Measurements from ENCODE around the gene PLAAT4. TPM values are rescaled to one million over a fixed set of nuclear protein-coding genes. Genes with fewer than 3 reads are reported as not detected.

The PLAAT4 gene
- total and polyA plus RNA-seq, 2 experiments from 2014 or later = 7.9 to 13.7 TPM

DNA sequence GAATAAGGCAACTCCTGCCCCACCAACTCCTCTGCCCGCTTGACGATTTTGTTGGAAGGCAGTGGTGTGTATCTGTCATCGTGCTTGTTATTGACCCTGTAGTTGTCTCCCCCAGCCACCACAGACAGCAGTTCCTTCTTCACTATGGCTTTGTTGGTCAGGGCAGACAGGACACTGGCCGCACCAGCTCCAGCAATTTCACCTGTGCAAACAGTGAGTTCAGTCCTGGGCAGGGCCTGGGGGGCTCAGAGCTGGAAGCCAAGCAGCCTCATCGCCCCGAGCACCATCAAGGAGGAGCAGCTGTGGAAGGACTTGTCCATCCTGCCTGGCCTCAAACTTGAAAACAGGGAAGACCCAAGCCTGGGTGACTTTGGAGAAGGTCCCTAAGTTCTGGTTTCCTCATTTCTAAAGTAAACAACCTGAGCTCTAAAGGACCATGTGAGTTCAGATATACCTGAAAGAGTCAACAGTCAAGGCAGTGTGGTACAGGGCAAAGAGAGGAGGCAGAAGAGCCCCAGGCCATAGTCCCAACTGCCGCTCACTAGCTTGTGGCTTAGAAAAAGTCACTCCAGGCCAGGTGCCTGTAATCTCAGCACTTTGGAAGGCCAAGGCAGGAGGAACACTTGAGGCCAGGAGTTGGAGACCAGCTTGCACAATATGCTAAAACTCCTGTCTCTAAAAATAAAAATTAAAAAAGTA is 22.0 kb downstream of the PLAAT4 start:
- Histone ChIP-seq H3K4me1 (ENCODE audit: insufficient read depth) (peaks cover 5% of the 10 kb centered on the region), H2AFZ (no peak overlapping the region), H4K20me1 (ENCODE audit: insufficient read depth, poor library complexity, severe bottlenecking) (no peaks in the 10 kb centered on the region), H3K36me3 (replicated peaks; ENCODE audit: insufficient read depth, low read depth) (no peaks in the 10 kb centered on the region), H3K27me3 (no peaks in the 10 kb centered on the region), H3K9me3 (ENCODE audit: low read depth) (no peaks in the 10 kb centered on the region), H3K27ac (peak overlapping the region; percentile 47), H3K4me2 (no peak overlapping the region), H3K9me2 (replicated peaks; ENCODE audit: insufficient read depth) (no peaks in the 10 kb centered on the region), H3K4me3 (no peak overlapping the region), H3K79me2 (no peaks in the 10 kb centered on the region)
- TF ChIP-seq, protein P1, sequence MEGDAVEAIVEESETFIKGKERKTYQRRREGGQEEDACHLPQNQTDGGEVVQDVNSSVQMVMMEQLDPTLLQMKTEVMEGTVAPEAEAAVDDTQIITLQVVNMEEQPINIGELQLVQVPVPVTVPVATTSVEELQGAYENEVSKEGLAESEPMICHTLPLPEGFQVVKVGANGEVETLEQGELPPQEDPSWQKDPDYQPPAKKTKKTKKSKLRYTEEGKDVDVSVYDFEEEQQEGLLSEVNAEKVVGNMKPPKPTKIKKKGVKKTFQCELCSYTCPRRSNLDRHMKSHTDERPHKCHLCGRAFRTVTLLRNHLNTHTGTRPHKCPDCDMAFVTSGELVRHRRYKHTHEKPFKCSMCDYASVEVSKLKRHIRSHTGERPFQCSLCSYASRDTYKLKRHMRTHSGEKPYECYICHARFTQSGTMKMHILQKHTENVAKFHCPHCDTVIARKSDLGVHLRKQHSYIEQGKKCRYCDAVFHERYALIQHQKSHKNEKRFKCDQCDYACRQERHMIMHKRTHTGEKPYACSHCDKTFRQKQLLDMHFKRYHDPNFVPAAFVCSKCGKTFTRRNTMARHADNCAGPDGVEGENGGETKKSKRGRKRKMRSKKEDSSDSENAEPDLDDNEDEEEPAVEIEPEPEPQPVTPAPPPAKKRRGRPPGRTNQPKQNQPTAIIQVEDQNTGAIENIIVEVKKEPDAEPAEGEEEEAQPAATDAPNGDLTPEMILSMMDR (IDR thresholded peaks at IDR 0.05; ENCODE audit: poor library complexity) = no peak
- TF ChIP-seq EZH2phosphoT487 (IDR thresholded peaks at IDR 0.05; ENCODE audit: low read depth, severe bottlenecking, unreplicated experiment) (no peak), EZH2 (IDR thresholded peaks at IDR 0.05; ENCODE audit: borderline replicate concordance) (no peak)
- DNase-seq (ENCODE audit: low spot score) = peak; percentile 34
- WGBS (ENCODE audit: low lambda C conversion rate, missing lambda C conversion rate) = 84% methylated on average over 7 of the region's 7 CpGs

DNA sequence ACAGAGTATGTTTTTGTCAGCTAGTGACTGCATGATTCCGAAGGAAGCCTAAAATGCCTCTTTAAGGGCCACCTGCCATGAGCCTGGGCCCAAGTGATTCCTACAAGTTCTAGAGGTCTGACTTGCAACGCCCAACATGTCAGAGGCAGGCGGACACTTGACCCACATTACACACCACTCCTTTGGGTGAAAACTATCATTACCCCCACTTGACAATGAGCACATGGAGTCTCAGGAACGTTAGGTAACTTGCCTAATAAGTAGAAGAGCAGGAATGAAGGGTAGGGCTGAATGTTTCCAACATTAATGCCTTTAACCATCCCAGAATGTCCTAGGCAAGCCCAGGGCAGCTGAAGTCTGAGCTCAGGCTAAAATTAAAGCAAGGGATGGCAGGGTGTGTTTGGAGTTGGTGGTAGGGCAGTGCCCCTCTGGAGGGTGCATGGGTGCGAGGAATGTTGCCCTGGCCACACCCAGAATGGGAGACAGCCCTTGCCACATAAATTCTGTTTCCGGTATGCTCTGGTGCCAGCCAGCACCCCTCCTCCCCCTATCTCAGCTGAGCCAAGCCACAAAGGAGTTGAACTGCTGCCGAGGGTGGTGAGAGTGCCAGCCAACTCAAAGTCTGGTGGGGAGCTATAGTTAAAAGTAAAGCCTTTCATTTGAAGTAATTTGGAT is 24.0 kb downstream of the PLAAT4 start:
- Histone ChIP-seq H3K4me2 (no peak overlapping the region), H2AFZ (no peak overlapping the region), H3K9me2 (replicated peaks; ENCODE audit: insufficient read depth) (no peaks in the 10 kb centered on the region), H3K9me3 (ENCODE audit: low read depth) (no peaks in the 10 kb centered on the region), H3K4me3 (no peak overlapping the region), H3K36me3 (replicated peaks; ENCODE audit: insufficient read depth, low read depth) (no peaks in the 10 kb centered on the region), H3K4me1 (ENCODE audit: insufficient read depth) (peaks cover 22% of the 10 kb centered on the region), H3K27ac (no peak overlapping the region), H3K79me2 (no peaks in the 10 kb centered on the region), H4K20me1 (ENCODE audit: insufficient read depth, poor library complexity, severe bottlenecking) (no peaks in the 10 kb centered on the region), H3K27me3 (no peaks in the 10 kb centered on the region)
- no peak for DNase-seq (ENCODE audit: low spot score)
- TF ChIP-seq EZH2 (IDR thresholded peaks at IDR 0.05; ENCODE audit: borderline replicate concordance) = no peak
- TF ChIP-seq EZH2phosphoT487 (IDR thresholded peaks at IDR 0.05; ENCODE audit: low read depth, severe bottlenecking, unreplicated experiment) = no peak
- TF ChIP-seq, protein P1 (IDR thresholded peaks at IDR 0.05; ENCODE audit: poor library complexity) = no peak
- WGBS (ENCODE audit: low lambda C conversion rate, missing lambda C conversion rate) = 93% methylated on average over 7 of the region's 7 CpGs

DNA sequence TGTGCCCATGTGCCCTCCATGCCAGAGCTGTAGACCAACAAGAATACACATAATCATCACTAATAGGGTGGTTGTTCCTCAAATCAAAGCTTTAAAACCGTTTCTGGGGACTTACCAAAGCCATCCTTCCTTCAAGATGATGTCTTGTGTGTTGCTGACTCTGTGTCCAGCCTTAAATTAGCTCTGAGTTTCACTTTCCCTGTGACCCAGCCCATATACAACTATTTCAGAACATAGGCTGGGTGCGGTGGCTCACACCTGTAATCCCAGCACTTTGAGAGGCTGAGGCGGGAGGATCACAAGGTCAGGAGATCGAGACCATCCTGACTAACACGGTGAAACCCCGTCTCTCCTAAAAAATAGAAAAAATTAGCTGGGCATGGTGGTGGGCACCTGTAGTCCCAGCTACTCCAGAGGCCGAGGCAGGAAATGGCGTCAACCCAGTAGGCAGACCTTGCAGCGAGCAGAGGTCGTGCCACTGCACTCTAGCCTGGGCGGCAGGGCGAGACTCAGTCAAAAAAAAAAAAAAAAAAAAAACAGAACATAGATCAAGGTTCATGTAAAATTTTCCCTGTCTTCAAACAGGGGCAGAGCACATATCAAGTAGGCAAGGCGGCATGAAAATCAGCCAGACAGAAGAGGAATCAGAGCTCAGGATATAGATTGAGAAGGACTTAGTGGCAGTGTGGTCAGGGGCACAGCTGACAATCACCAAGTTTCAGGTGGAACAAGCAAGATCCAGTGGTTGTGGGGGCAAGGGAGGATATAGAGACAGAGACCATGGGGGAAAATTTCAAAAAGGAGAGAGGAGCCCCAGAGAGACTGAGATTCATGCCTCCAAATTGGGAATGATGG is 26.8 kb downstream of the PLAAT4 start, which contains the start of gene PLAAT2:
Gene PLAAT2 (minus strand): TSS at position 179 of the 855 bp plus-strand sequence. CDS start 55 bp downstream, at position 124.
- TF ChIP-seq EZH2phosphoT487 (IDR thresholded peaks at IDR 0.05; ENCODE audit: low read depth, severe bottlenecking, unreplicated experiment) = no peak
- TF ChIP-seq, protein P1 (IDR thresholded peaks at IDR 0.05; ENCODE audit: poor library complexity) = no peak
- TF ChIP-seq EZH2 (IDR thresholded peaks at IDR 0.05; ENCODE audit: borderline replicate concordance) = no peak
- Histone ChIP-seq H3K79me2 (no peaks in the 10 kb centered on the region), H3K9me2 (replicated peaks; ENCODE audit: insufficient read depth) (no peaks in the 10 kb centered on the region), H4K20me1 (ENCODE audit: insufficient read depth, poor library complexity, severe bottlenecking) (no peaks in the 10 kb centered on the region), H3K27me3 (no peaks in the 10 kb centered on the region), H3K4me3 (no peak within 1 kb of the TSS), H3K27ac (peak within 1 kb of the TSS; percentile 99), H3K36me3 (replicated peaks; ENCODE audit: insufficient read depth, low read depth) (no peaks in the 10 kb centered on the region), H3K4me1 (ENCODE audit: insufficient read depth) (peaks cover 39% of the 10 kb centered on the region), H3K4me2 (peak within 1 kb of the TSS; percentile 58), H2AFZ (no peak within 1 kb of the TSS), H3K9me3 (ENCODE audit: low read depth) (no peaks in the 10 kb centered on the region)
- no peak for DNase-seq (ENCODE audit: low spot score)
- WGBS (ENCODE audit: low lambda C conversion rate, missing lambda C conversion rate) = 85% methylated on average over 13 of the region's 13 CpGs

Data from hepatocyte (in vitro differentiated cells).